ENCODE measurements around the gene EHD3. TPM values are rescaled to one million over a fixed set of nuclear protein-coding genes. Genes with fewer than 3 reads are reported as not detected.

Gene EHD3
- total RNA-seq, 1 donor from 2014 or later = 3.9 TPM

- H3K4me3 Mint-ChIP-seq = peak overlapping the region; percentile 85
- no peaks in the 10 kb centered on the region for H3K36me3 ChIP-seq
- peaks cover 3% of the 10 kb centered on the region for H3K27me3 Mint-ChIP-seq (ENCODE audit: insufficient read depth, low read depth)
- H3K4me1 Mint-ChIP-seq = peaks cover 33% of the 10 kb centered on the region
- peak overlapping the region; percentile 45 for H2AFZ ChIP-seq (replicated peaks)
- no peak overlapping the region for H3K9ac ChIP-seq
- H3K36me3 Mint-ChIP-seq = no peaks in the 10 kb centered on the region
- no peak overlapping the region for H3K4me3 ChIP-seq
- H3K27ac ChIP-seq = no peak overlapping the region
- peaks cover 6% of the 10 kb centered on the region for H4K20me1 ChIP-seq (ENCODE audit: low read depth)
- peaks cover 10% of the 10 kb centered on the region for H3K4me1 ChIP-seq
- H3K79me2 ChIP-seq (ENCODE audit: low read depth) = peaks cover 5% of the 10 kb centered on the region
- no peak overlapping the region for H3K4me2 ChIP-seq
- TF ChIP-seq CTCF (IDR thresholded peaks at IDR 0.05) (no peak), EZH2phosphoT487 (IDR thresholded peaks at IDR 0.05) (no peak), EZH2 (IDR thresholded peaks at IDR 0.05) (no peak)
- no peak overlapping the region for H3K27ac Mint-ChIP-seq
- no peaks in the 10 kb centered on the region for H3K9me3 ChIP-seq (ENCODE audit: low read depth)
- H3F3A ChIP-seq (ENCODE audit: low read depth) = no peaks in the 10 kb centered on the region
- no peak for DNase-seq (ENCODE audit: low spot score)
- peaks cover 9% of the 10 kb centered on the region for H3K27me3 ChIP-seq
- H3K9me3 Mint-ChIP-seq = no peaks in the 10 kb centered on the region
These were observed 721 bp upstream of the EHD3 start for GRCh38 chr2:31233231-31233630.

DNA sequence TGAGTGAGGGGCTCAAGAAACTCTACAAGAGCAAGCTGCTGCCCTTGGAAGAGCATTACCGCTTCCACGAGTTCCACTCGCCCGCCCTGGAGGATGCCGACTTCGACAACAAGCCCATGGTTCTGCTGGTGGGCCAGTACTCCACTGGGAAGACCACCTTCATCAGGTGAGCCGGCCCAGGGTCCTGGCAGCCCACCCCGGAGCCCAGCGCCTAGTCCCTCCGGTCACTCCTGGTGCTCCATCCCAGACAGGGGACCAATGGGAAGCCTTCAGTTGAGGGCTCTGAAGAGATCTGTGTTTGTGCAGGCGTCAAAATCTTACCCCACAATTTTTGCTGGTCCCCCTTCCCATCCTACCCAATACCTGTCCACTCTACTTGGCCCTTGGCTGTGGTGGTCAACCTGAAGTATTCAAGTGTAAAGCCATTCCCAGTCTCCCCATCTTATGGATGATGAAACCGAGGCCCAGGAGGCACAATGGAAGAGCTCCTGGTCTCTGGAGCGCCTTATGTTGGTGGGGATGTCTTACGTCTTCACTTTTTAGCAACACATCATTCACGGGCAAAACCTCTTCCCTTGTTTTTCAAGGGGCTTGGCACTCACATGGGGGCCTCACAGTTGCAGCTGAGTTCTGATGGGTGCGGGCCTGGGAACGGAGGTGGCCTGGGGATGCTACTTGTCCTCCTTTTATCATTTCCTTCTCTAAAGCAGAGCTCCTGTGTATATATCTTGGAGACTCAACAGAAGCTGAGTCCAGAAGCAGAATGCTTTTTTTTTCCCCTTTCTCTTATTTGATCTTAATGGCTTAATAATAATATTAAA, 941 bp downstream of the EHD3 start:
- peak overlapping the region; percentile 69 for H3K4me3 ChIP-seq
- peaks cover 10% of the 10 kb centered on the region for H3K4me1 ChIP-seq
- TF ChIP-seq CTCF (IDR thresholded peaks at IDR 0.05) = no peak
- TF ChIP-seq EZH2phosphoT487 (IDR thresholded peaks at IDR 0.05) = no peak
- TF ChIP-seq EZH2 (IDR thresholded peaks at IDR 0.05) = no peak
- peak overlapping the region; percentile 37 for H3K9ac ChIP-seq
- no peaks in the 10 kb centered on the region for H3F3A ChIP-seq (ENCODE audit: low read depth)
- Mint-ChIP-seq H3K9me3 (no peaks in the 10 kb centered on the region), H3K4me3 (peak overlapping the region; percentile 85), H3K27ac (no peak overlapping the region), H3K27me3 (ENCODE audit: insufficient read depth, low read depth) (peaks cover 6% of the 10 kb centered on the region), H3K4me1 (peaks cover 33% of the 10 kb centered on the region), H3K36me3 (no peaks in the 10 kb centered on the region)
- H3K9me3 ChIP-seq (ENCODE audit: low read depth) = no peaks in the 10 kb centered on the region
- H3K79me2 ChIP-seq (ENCODE audit: low read depth) = peaks cover 5% of the 10 kb centered on the region
- no peak overlapping the region for H3K27ac ChIP-seq
- H3K36me3 ChIP-seq = no peaks in the 10 kb centered on the region
- H3K27me3 ChIP-seq = peaks cover 9% of the 10 kb centered on the region
- H3K4me2 ChIP-seq = peak overlapping the region; percentile 93
- peaks cover 6% of the 10 kb centered on the region for H4K20me1 ChIP-seq (ENCODE audit: low read depth)
- H2AFZ ChIP-seq (replicated peaks) = peak overlapping the region; percentile 53
- DNase-seq (ENCODE audit: low spot score) = no peak

- peaks cover 10% of the 10 kb centered on the region for H3K4me1 ChIP-seq
- no peak overlapping the region for H3K27ac ChIP-seq
- H3F3A ChIP-seq (ENCODE audit: low read depth) = no peaks in the 10 kb centered on the region
- H3K9ac ChIP-seq = no peak overlapping the region
- no peak overlapping the region for H3K4me3 ChIP-seq
- peaks cover 5% of the 10 kb centered on the region for H3K79me2 ChIP-seq (ENCODE audit: low read depth)
- Mint-ChIP-seq H3K27ac (no peak overlapping the region), H3K4me1 (peaks cover 36% of the 10 kb centered on the region), H3K9me3 (no peaks in the 10 kb centered on the region), H3K4me3 (peak overlapping the region; percentile 85), H3K27me3 (ENCODE audit: insufficient read depth, low read depth) (peaks cover 6% of the 10 kb centered on the region), H3K36me3 (no peaks in the 10 kb centered on the region)
- DNase-seq (ENCODE audit: low spot score) = no peak
- peak overlapping the region; percentile 93 for H3K4me2 ChIP-seq
- peaks cover 9% of the 10 kb centered on the region for H3K27me3 ChIP-seq
- H3K36me3 ChIP-seq = no peaks in the 10 kb centered on the region
- TF ChIP-seq EZH2 (IDR thresholded peaks at IDR 0.05) (no peak), EZH2phosphoT487 (IDR thresholded peaks at IDR 0.05) (no peak)
- H3K9me3 ChIP-seq (ENCODE audit: low read depth) = no peaks in the 10 kb centered on the region
- H2AFZ ChIP-seq (replicated peaks) = no peak overlapping the region
- H4K20me1 ChIP-seq (ENCODE audit: low read depth) = peaks cover 6% of the 10 kb centered on the region
These were observed 1.6 kb downstream of the EHD3 start for GRCh38 chr2:31235504-31235902.
